Left lung (tissue), 10 donors: ENCODE results near the gene MTLN. TPM values are rescaled to one million over a fixed set of nuclear protein-coding genes. Genes with fewer than 3 reads are reported as not detected.
"Not testable (repeated sequence)": the region's sequence is repeated elsewhere in the genome, so short reads cannot be mapped to it uniquely, and the experiment has no call there.

Experiments used
- ATAC-seq: fragments of 200-7000 bp; cut with Tn5 transposase; one replicate; pipeline ENCODE4 v1.9.1; 2020; ENCODE audit warnings: moderate library complexity
- DNase-seq, 4 donors: peaks; one replicate each; pipeline ENCODE4 v3.0.0-alpha.2; 2013 to 2020
- H3K27ac ChIP-seq, 2 donors: fragments of 200-600 bp; sonication (generic) in 1 of 2; one replicate each; pipeline versions ENCODE4 v1.5.0 to v1.8.0; 2020 to 2021
- H3K27me3 ChIP-seq, 2 donors: fragments of 200-600 bp; sonication (generic) in 1 of 2; one replicate each; pipeline versions ENCODE4 v1.5.0 to v1.8.0; 2020 to 2021
- H3K36me3 ChIP-seq, 2 donors: fragments of 200-600 bp; sonication (generic) in 1 of 2; one replicate each; pipeline versions ENCODE4 v1.5.0 to v1.8.0; 2020 to 2021
- H3K4me1 ChIP-seq, 2 donors: fragments of 200-600 bp; one replicate each; pipeline ENCODE4 v1.8.0; 2021
- H3K4me3 ChIP-seq, 2 donors: fragments of 200-600 bp; sonication (generic) in 1 of 2; one replicate each; pipeline versions ENCODE4 v1.5.0 to v1.8.0; 2020 to 2021; ENCODE audit warnings: mild to moderate bottlenecking in 1 of 2
- H3K9me3 ChIP-seq, 2 donors: fragments of 200-600 bp; sonication (generic) in 1 of 2; one replicate each; pipeline versions ENCODE4 v1.5.0 to v1.8.0; 2020 to 2021
- intact Hi-C, 2 donors: fragments of 100-400 bp; cut with DNase I; formaldehyde crosslinking; loops; one replicate each; pipeline versions ENCODE4 v1.11.2 to v1.14.2; 2022
- polyA plus RNA-seq, 6 donors: library from polyadenylated mRNA; unstranded; fragments of 120-200 nt; gene quantifications; one replicate each; pipeline ENCODE4 v1.2.1, GENCODE V29; 2013; ENCODE audit not compliant: insufficient read length in 6 of 6
- total RNA-seq, 2 donors: library from RNA; stranded (reverse); fragmentation: NEBNext Ultra II Directional; extraction: Animal tissue kit (Norgen Biotek cat#: 25700); gene quantifications; one replicate each; pipeline ENCODE4 v1.2.1, GENCODE V29; 2021
- TF ChIP-seq, protein P1 (sequence below), 2 donors: fragments of 200-600 bp; sonication (generic) in 1 of 2; IDR thresholded peaks; one replicate each; pipeline versions ENCODE4 v1.5.0 to v1.8.0; 2021; ENCODE audit warnings: antibody characterized with exemption in 2 of 2
- donor health status: DM: no; HTN: yes; CAD: no.
- donor health status: DM: no; HTN: no; CAD: no.

MTLN gene
- total and polyA plus RNA-seq, 8 donors = 8.0 to 67.8 (median 14.7) TPM

GRCh38 chr2:110221938-110222337, 9.6 kb upstream of the MTLN start:
- peaks cover 8 to 21% of the 10 kb centered on the region in 2 donors for H3K27me3 ChIP-seq
- intact Hi-C loops = no loop called here
- no peaks in the 10 kb centered on the region for H3K36me3 ChIP-seq
- H3K4me1 ChIP-seq = no peaks in the 10 kb centered on the region
- ATAC-seq (no peak), DNase-seq (no peak)
- H3K4me3 ChIP-seq = no peak overlapping the region
- H3K9me3 ChIP-seq = no peaks in the 10 kb centered on the region
- TF ChIP-seq, protein P1, sequence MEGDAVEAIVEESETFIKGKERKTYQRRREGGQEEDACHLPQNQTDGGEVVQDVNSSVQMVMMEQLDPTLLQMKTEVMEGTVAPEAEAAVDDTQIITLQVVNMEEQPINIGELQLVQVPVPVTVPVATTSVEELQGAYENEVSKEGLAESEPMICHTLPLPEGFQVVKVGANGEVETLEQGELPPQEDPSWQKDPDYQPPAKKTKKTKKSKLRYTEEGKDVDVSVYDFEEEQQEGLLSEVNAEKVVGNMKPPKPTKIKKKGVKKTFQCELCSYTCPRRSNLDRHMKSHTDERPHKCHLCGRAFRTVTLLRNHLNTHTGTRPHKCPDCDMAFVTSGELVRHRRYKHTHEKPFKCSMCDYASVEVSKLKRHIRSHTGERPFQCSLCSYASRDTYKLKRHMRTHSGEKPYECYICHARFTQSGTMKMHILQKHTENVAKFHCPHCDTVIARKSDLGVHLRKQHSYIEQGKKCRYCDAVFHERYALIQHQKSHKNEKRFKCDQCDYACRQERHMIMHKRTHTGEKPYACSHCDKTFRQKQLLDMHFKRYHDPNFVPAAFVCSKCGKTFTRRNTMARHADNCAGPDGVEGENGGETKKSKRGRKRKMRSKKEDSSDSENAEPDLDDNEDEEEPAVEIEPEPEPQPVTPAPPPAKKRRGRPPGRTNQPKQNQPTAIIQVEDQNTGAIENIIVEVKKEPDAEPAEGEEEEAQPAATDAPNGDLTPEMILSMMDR (IDR thresholded peaks at IDR 0.05) = no peak
- no peak overlapping the region for H3K27ac ChIP-seq

GRCh38 chr2:110220190-110220564, 7.8 kb upstream of the MTLN start:
- no peaks in the 10 kb centered on the region for H3K36me3 ChIP-seq
- TF ChIP-seq, protein P1 (IDR thresholded peaks at IDR 0.05) = no peak
- H3K4me3 ChIP-seq = no peak overlapping the region
- intact Hi-C loops = no loop called here
- H3K4me1 ChIP-seq = no peaks in the 10 kb centered on the region
- no peak for ATAC-seq
- DNase-seq = no peak
- no peak overlapping the region for H3K27ac ChIP-seq
- no peaks in the 10 kb centered on the region for H3K9me3 ChIP-seq
- peaks cover 8 to 17% of the 10 kb centered on the region in 2 donors for H3K27me3 ChIP-seq

DNA sequence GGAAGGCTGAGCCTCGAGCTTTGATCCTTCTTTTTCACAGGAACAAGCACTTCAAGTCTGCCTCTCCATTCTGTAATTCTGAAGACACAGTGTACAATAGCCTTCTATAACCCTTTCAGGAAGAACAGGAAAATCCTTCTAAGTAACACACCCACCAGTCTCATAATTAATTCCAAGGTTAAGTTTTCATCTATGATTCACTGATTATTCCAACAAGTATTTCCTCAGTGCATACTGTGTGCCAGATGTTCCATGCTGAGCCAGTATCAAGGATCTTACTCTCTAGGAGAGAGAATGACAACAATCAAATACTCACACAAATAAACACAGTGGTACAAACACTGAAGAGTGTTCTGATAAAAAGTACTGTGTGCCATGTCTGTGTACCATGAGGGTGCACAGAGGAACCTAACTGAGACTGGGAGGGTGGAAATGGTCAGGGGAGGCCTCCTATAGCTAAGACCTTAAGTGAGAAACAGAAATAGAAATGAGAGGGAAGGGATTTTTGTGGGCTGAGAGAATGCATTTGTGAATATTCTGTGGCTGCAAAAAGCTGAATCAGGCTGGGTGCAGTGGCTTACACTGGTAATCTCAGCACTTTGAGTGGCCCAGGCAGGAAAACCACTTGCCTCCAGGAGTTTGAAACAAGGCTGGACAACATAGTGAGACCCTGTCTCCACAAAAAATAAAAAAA, 7.3 kb upstream of the MTLN start:
- Histone ChIP-seq H3K4me1 (no peaks in the 10 kb centered on the region), H3K9me3 (no peaks in the 10 kb centered on the region), H3K27ac (no peak overlapping the region), H3K36me3 (no peaks in the 10 kb centered on the region), H3K27me3 (peaks cover 6 to 11% of the 10 kb centered on the region in 2 donors), H3K4me3 (no peak overlapping the region)
- peak; percentile 49 for ATAC-seq
- intact Hi-C loops = no loop called here
- DNase-seq = no peak
- TF ChIP-seq, protein P1 (IDR thresholded peaks at IDR 0.05) = no peak

DNA sequence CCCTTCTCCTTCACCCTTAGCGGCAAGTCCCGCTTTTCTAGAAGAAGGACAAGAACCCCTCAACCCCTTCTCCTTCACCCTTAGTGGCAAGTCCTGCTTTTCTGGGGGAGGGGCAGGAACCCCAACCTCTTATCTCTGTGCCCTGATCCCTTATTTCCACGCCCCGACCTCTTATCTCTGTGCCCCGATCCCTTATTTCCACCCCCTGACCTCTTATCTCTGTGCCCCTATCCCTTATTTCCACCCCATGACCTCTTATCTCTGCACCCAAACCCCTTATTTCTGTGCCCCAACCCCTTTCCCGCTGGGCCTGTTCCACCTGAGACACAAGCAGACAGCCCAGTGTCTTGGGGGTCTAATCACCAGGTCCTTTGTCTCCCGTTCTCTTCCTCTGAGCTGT, 6.5 kb upstream of the MTLN start:
- H3K9me3 ChIP-seq, H3K27ac ChIP-seq, H3K36me3 ChIP-seq, H3K27me3 ChIP-seq, H3K4me1 ChIP-seq, DNase-seq, intact Hi-C loops, H3K4me3 ChIP-seq, ATAC-seq: not testable (repeated sequence)

- no peaks in the 10 kb centered on the region for H3K9me3 ChIP-seq
- H3K4me3 ChIP-seq = no peak overlapping the region
- no peak for ATAC-seq
- H3K27me3 ChIP-seq = no peaks in the 10 kb centered on the region
- no peak overlapping the region for H3K27ac ChIP-seq
- H3K36me3 ChIP-seq = no peaks in the 10 kb centered on the region
- intact Hi-C loops = no loop called here
- no peak for DNase-seq
- TF ChIP-seq, protein P1 (IDR thresholded peaks at IDR 0.05) = no peak
- peaks cover 0 to under 1% of the 10 kb centered on the region in 2 donors for H3K4me1 ChIP-seq
Measured at GRCh38 chr2:110216803-110217202, 4.5 kb upstream of the MTLN start.

DNA sequence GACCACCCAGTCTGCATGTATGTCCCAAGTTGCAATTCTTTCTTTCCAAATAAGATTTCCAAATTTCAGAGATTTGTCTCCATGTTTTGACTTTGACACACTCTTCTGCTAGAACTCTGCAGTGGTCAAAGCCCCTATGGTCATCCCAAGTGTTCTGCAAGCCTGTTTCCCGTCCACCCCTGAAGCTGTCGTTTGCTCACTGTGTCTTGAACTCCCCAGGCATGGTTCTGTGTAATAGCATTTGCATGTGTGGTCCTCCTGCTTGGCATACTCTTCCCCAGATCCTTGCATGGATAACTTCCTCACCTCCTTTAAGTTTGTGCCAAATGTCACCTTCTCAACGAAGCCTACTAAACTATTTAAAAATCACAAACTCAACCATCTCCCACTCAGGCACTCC, 3.9 kb upstream of the MTLN start:
- ATAC-seq = no peak
- TF ChIP-seq, protein P1 (IDR thresholded peaks at IDR 0.05) = no peak
- intact Hi-C loops = no loop called here
- Histone ChIP-seq H3K9me3 (no peaks in the 10 kb centered on the region), H3K27me3 (no peaks in the 10 kb centered on the region), H3K27ac (no peak overlapping the region), H3K4me3 (no peak overlapping the region), H3K36me3 (no peaks in the 10 kb centered on the region), H3K4me1 (peaks cover 0 to 7% of the 10 kb centered on the region in 2 donors)
- no peak for DNase-seq
